Panc1 (cell line): ENCODE measurements around the gene DROSHA. TPM values are rescaled to one million over a fixed set of nuclear protein-coding genes. Genes with fewer than 3 reads are reported as not detected.

Experiments
- ATAC-seq: fragments of 200-7000 bp; cut with Tn5 transposase; 2 replicates; pipeline ENCODE4 v1.9.1; 2020; ENCODE audit warnings: mild to moderate bottlenecking, moderate library complexity
- BruUV-seq: library from RNA; stranded (reverse); fragments of 400-500 nt; replicated peaks from 2 replicates; lab custom pipeline; 2021; lab: Mats Ljungman, UMichigan
- CTCF ChIA-PET: fragments of 300-600 bp; sonication (Branson Sonifier 250); formaldehyde crosslinking; loops from one replicate; lab custom pipeline; 2022; ENCODE audit warnings: antibody characterized with exemption; lab: Charles Lee
- POLR2A ChIA-PET: fragments of 300-600 bp; sonication (Branson Sonifier 250); formaldehyde crosslinking; loops from one replicate; lab custom pipeline; 2022; ENCODE audit warnings: antibody characterized with exemption; lab: Charles Lee
- DNase-seq: peaks from one replicate; pipeline ENCODE4 v3.0.0-alpha.2; 2010; ENCODE audit warnings: low read depth, low spot score
- H3K27ac ChIP-seq: 2 replicates; pipeline ENCODE4 v1.5.1; 2011; ENCODE audit warnings: mild to moderate bottlenecking, low read length, inconsistent platforms
- H3K27me3 ChIP-seq: fragments of 200-500 bp; sonication (Bioruptor generic); 2 replicates; pipeline ENCODE4 v1.6.0; 2014; ENCODE audit warnings: low read length, inconsistent platforms; ENCODE audit not compliant: control insufficient read depth, insufficient read depth
- H3K36me3 ChIP-seq: fragments of 200-500 bp; sonication (Bioruptor generic); 2 replicates; pipeline ENCODE4 v1.5.1; 2014; ENCODE audit warnings: inconsistent platforms, mild to moderate bottlenecking, low read length, moderate library complexity; ENCODE audit not compliant: control insufficient read depth, insufficient read depth
- H3K4me1 ChIP-seq: 2 replicates; pipeline ENCODE4 v1.5.1; 2011; ENCODE audit warnings: inconsistent platforms, mild to moderate bottlenecking, low read length, moderate library complexity; ENCODE audit not compliant: control insufficient read depth, insufficient read depth
- H3K4me3 ChIP-seq, 2 experiments: 2 replicates each; pipeline ENCODE4 v1.5.1; 2011 to 2012; ENCODE audit warnings: low read depth in 2 of 2, low read length in 2 of 2, mild to moderate bottlenecking in 2 of 2, inconsistent platforms in 1 of 2, moderate library complexity in 1 of 2
- H3K9me3 ChIP-seq: fragments of 200-500 bp; sonication (Bioruptor generic); 2 replicates; pipeline ENCODE4 v1.5.1; 2014; ENCODE audit warnings: low read depth, mild to moderate bottlenecking, inconsistent platforms, low read length, moderate library complexity; ENCODE audit not compliant: control insufficient read depth, insufficient read depth
- POLR2AphosphoS5 ChIP-seq: IDR thresholded peaks from 2 replicates; pipeline ENCODE4 v1.6.1; 2012; ENCODE audit warnings: mild to moderate bottlenecking, low read depth, low read length, moderate library complexity
- REST ChIP-seq, 2 experiments: IDR thresholded peaks; 2 replicates each; pipeline ENCODE4 v1.6.1; 2011 to 2012; ENCODE audit warnings: low read depth in 2 of 2, control low read depth in 1 of 2, low read length in 1 of 2, mild to moderate bottlenecking in 1 of 2, moderate library complexity in 1 of 2; ENCODE audit not compliant: insufficient read depth in 1 of 2
- SIN3A ChIP-seq: IDR thresholded peaks from 2 replicates; pipeline ENCODE4 v1.6.1; 2012; ENCODE audit warnings: low read depth, mild to moderate bottlenecking, low read length, moderate library complexity, borderline replicate concordance; ENCODE audit not compliant: insufficient read depth
- TCF7L2 ChIP-seq: IDR thresholded peaks from 2 replicates; pipeline ENCODE4 v1.6.1; 2011; ENCODE audit warnings: mild to moderate bottlenecking, low read depth, low read length, inconsistent platforms
- in situ Hi-C: cut with HindIII; loops from 2 replicates; pipeline ENCODE4 v1.10.0; 2016; ENCODE audit warnings: low sequenced_read_pairs, low pct_unique_long_range_greater_than_20kb
- intact Hi-C: fragments of 100-400 bp; cut with micrococcal nuclease; formaldehyde crosslinking; loops from one replicate; pipeline ENCODE4 v1.10.0; 2022; ENCODE audit not compliant: unreplicated experiment
- total RNA-seq: library from RNA; stranded (reverse); gene quantifications from one replicate; pipeline ENCODE4 v1.2.1, GENCODE V29; 2021; ENCODE audit not compliant: unreplicated experiment
- TF ChIP-seq, protein P1 (sequence below): fragments of 450-650 bp; IDR thresholded peaks from 2 replicates; pipeline ENCODE4 v1.5.1; 2017; ENCODE audit warnings: mild to moderate bottlenecking

DROSHA gene
- total RNA-seq, 1 experiment from 2014 or later, result 98.1 TPM

DNA sequence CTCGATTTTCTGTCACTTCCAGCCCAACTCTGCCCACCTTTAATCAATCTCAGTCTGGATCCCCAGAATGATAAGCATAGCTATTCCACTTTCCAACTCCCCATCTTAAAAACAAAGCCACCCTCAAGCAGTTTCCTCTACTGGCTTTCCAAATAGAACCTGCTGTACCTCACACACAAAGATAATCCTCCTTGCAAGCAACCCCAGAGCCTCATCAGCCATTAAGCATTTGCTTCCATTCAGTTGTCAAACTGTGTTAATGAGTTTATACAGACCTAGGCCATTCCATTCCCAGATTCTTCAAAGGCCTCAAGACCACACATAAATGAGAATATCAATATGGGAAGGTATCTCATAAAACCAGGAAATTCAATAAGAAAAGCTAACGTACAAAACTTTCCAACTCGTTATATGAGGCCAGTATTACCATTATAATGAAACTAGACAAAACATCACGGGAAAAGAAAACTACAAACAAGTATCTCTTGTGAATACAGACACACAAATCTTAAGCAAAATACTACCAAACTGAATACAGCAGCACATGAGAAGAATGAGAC is 86.8 kb downstream of the DROSHA start:
- ChIA-PET POLR2A (no interaction called here), CTCF (no interaction called here)
- Histone ChIP-seq H3K27ac (no peak overlapping the region), H3K27me3 (no peaks in the 10 kb centered on the region), H3K36me3 (peaks cover 4% of the 10 kb centered on the region; the same call in 1 of the 2 replicates), H3K9me3 (no peaks in the 10 kb centered on the region), H3K4me1 (no peaks in the 10 kb centered on the region), H3K4me3 (no peak overlapping the region)
- DNase-seq (no peak), ATAC-seq (no peak)
- no peak for TF ChIP-seq TCF7L2
- TF ChIP-seq, protein P1, sequence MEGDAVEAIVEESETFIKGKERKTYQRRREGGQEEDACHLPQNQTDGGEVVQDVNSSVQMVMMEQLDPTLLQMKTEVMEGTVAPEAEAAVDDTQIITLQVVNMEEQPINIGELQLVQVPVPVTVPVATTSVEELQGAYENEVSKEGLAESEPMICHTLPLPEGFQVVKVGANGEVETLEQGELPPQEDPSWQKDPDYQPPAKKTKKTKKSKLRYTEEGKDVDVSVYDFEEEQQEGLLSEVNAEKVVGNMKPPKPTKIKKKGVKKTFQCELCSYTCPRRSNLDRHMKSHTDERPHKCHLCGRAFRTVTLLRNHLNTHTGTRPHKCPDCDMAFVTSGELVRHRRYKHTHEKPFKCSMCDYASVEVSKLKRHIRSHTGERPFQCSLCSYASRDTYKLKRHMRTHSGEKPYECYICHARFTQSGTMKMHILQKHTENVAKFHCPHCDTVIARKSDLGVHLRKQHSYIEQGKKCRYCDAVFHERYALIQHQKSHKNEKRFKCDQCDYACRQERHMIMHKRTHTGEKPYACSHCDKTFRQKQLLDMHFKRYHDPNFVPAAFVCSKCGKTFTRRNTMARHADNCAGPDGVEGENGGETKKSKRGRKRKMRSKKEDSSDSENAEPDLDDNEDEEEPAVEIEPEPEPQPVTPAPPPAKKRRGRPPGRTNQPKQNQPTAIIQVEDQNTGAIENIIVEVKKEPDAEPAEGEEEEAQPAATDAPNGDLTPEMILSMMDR, result no peak
- no peak for TF ChIP-seq POLR2AphosphoS5
- TF ChIP-seq REST (IDR thresholded peaks at IDR 0.05; ENCODE audit: insufficient read depth in 1 of 2, low read depth in 2 of 2, low read length in 1 of 2), result no peak
- BruUV-seq, result no TSS peak
- in situ Hi-C loops, result no loop called here
- intact Hi-C loops, result no loop called here

DNA sequence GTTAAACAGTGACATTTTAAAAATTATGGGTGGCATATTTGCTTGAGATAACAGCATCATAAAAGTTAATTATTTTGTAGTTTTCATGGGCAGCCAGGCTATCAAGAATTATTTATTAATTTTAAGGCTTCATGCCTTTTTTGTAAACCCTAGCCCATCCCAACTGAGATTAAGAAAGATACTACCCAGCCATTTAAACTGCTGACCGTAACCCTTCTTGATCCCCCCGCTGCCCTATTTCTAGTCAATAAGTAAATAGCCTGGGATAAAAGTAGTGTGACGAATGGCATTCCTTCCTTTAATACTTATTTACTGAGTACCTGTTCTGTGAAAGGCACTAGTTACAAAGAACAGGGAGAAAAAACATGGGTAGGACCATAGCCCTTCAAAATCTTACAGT is 88.3 kb downstream of the DROSHA start:
- DNase-seq (no peak), ATAC-seq (no peak)
- Histone ChIP-seq H3K27me3 (no peaks in the 10 kb centered on the region), H3K4me3 (no peak overlapping the region), H3K36me3 (peaks cover 3% of the 10 kb centered on the region; the same call in 1 of the 2 replicates), H3K9me3 (no peaks in the 10 kb centered on the region), H3K27ac (no peak overlapping the region), H3K4me1 (no peaks in the 10 kb centered on the region)
- intact Hi-C loops, result no loop called here
- POLR2A ChIA-PET, result no interaction called here
- BruUV-seq, result no TSS peak
- CTCF ChIA-PET, result no interaction called here
- TF ChIP-seq TCF7L2 (no peak), SIN3A (no peak), POLR2AphosphoS5 (no peak)
- in situ Hi-C loops, result no loop called here

DNA sequence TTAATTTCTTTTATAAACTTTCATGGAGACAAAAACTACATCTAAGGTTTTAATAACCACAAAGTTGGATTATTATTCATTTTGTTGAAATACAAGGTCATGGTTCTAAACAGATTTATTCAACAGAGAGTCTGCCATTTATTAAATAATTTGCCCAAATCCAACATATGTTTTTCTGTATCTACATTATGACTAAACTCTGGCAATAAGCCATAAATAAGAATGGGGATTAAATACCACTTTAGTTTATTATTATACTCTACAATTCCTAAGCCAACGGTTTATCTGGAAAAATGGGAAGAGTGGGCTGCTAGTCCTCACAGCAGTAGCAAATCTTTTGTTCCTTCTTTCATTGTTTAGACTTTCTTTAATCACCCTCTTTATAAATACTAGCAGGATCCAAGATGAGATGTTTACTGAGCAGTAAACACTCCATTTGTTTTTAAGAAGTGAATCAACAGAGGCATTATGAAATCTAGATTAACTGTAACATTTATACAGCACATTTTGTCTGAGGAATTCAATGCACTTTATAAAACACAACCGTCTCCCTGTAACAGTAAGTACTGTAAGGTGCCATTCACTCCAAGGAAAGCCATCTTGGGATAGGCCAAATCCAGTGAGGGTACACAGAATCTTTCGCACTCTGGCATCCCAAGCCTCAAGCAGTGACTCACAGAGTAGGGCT is 89.7 kb downstream of the DROSHA start:
- no peaks in the 10 kb centered on the region for H3K27me3 ChIP-seq
- H3K4me1 ChIP-seq, result no peaks in the 10 kb centered on the region
- TF ChIP-seq, protein P1, result no peak
- TF ChIP-seq SIN3A, result no peak
- no peak for TF ChIP-seq REST (IDR thresholded peaks at IDR 0.05; ENCODE audit: insufficient read depth in 1 of 2, low read depth in 2 of 2, low read length in 1 of 2)
- TF ChIP-seq POLR2AphosphoS5, result no peak
- no peak for TF ChIP-seq TCF7L2
- H3K9me3 ChIP-seq, result no peaks in the 10 kb centered on the region
- in situ Hi-C loops, result no loop called here
- intact Hi-C loops, result no loop called here
- no peak overlapping the region for H3K4me3 ChIP-seq
- ChIA-PET CTCF (no interaction called here), POLR2A (no interaction called here)
- BruUV-seq, result no TSS peak
- no peak for ATAC-seq
- no peak for DNase-seq
- H3K27ac ChIP-seq, result no peak overlapping the region
- no peaks in the 10 kb centered on the region; the same call in none of the 2 replicates for H3K36me3 ChIP-seq
